HG03575 (cell line): ENCODE measurements around the gene SREBF1.

Experiments
- ATAC-seq: cut with Tn5 transposase; IDR thresholded peaks from one replicate; pipeline ENCODE4 v1.9.1; 2021; ENCODE audit not compliant: unreplicated experiment, insufficient number of reproducible peaks, low FRiP score; ENCODE audit errors: extremely low read depth

SREBF1 gene

GRCh38 chr17:17844079-17844478, 7.3 kb upstream of the SREBF1 start:
- ATAC-seq = no peak

GRCh38 chr17:17843096-17843495, 6.3 kb upstream of the SREBF1 start:
- no peak for ATAC-seq

- ATAC-seq = no peak
These were observed 5.5 kb upstream of the SREBF1 start for GRCh38 chr17:17842111-17842876.

GRCh38 chr17:17841601-17842025, 4.8 kb upstream of the SREBF1 start:
- ATAC-seq = no peak

- ATAC-seq = no peak
These were observed 4.2 kb upstream of the SREBF1 start for GRCh38 chr17:17840751-17841591.

- no peak for ATAC-seq
These were observed 3.3 kb upstream of the SREBF1 start for GRCh38 chr17:17839791-17840707.

- no peak for ATAC-seq
These were observed 1.5 kb upstream of the SREBF1 start for GRCh38 chr17:17837966-17838962.

GRCh38 chr17:17837380-17837821, 615 bp upstream of the SREBF1 start:
- no peak for ATAC-seq

- no peak for ATAC-seq
These were observed 452 bp downstream of the SREBF1 start for GRCh38 chr17:17836250-17836817.

GRCh38 chr17:17835415-17836249, 1.2 kb downstream of the SREBF1 start:
- ATAC-seq = no peak

GRCh38 chr17:17834974-17835373, 1.8 kb downstream of the SREBF1 start:
- no peak for ATAC-seq

GRCh38 chr17:17833658-17834357, 3.0 kb downstream of the SREBF1 start:
- ATAC-seq = no peak

GRCh38 chr17:17832032-17832363, 4.8 kb downstream of the SREBF1 start:
- ATAC-seq = no peak

- no peak for ATAC-seq
These were observed 5.4 kb downstream of the SREBF1 start for GRCh38 chr17:17831208-17832031.

- ATAC-seq = no peak
These were observed 6.0 kb downstream of the SREBF1 start for GRCh38 chr17:17830740-17831207.

- ATAC-seq = no peak
These were observed 6.6 kb downstream of the SREBF1 start for GRCh38 chr17:17830269-17830567.
